HG03097 (cell line): ENCODE measurements around the gene OXCT1.

Experiments
- ATAC-seq: cut with Tn5 transposase; IDR thresholded peaks from one replicate; pipeline ENCODE4 v1.9.1; 2021; ENCODE audit not compliant: unreplicated experiment, low FRiP score

The OXCT1 gene

GRCh38 chr5:41869724-41870626, at the start of gene OXCT1:
OXCT1 (minus strand) TSS chr5:41870425; CDS start chr5:41870358, 67 bp downstream.
- peak; percentile 88 for ATAC-seq

GRCh38 chr5:41918105-41918504, 47.9 kb upstream of the OXCT1 start:
- ATAC-seq = no peak

DNA sequence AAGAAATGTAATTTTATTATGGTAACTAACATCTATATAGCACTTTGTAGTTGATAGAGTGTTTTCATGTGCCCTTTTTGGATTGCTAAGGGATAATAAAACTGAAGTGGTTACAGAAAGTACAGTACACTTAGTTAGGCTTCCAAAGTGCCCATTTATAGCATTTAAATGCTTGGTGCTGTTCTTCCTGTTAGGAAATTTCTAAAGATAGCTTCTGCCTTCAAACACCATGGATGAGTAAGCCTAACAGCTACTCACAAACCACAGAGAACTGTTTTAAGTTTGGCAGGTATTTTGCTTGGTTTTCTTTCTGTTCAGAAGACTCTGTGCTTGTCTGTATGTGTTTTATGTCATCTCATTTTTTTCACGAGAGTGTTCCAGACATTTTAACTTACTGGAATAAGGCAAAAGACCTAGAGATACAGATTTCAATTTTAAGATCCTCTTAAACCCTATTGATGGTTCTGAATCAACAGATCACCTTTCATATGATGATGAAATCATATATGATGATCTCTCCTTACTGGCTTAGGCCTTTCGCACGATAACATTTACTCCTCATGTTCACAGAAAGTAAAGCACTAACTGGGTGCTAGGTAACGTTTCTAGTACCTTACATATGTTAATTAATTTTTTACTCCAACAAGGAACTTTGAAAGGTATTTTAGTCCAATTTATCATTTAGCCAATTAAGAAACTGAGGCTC, 38.3 kb upstream of the OXCT1 start:
- no peak for ATAC-seq

DNA sequence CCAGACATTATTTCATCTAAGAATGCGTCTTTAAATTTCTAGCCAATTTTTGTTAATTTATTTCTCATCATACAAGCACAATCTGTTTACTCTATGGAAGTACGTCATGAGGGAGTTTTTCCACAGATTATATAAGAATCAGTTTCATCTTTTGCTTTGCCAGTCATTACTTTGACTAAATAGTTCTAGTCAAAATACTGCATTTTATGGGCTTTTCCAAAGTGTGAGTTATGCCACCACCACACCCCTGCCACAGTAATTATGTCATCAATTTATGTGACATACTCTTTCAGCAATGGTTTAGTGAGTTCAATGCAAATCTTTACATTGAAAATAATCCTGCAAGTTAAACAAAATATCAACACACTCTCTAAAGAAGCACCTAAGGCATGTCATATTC, 35.9 kb upstream of the OXCT1 start:
- no peak for ATAC-seq

DNA sequence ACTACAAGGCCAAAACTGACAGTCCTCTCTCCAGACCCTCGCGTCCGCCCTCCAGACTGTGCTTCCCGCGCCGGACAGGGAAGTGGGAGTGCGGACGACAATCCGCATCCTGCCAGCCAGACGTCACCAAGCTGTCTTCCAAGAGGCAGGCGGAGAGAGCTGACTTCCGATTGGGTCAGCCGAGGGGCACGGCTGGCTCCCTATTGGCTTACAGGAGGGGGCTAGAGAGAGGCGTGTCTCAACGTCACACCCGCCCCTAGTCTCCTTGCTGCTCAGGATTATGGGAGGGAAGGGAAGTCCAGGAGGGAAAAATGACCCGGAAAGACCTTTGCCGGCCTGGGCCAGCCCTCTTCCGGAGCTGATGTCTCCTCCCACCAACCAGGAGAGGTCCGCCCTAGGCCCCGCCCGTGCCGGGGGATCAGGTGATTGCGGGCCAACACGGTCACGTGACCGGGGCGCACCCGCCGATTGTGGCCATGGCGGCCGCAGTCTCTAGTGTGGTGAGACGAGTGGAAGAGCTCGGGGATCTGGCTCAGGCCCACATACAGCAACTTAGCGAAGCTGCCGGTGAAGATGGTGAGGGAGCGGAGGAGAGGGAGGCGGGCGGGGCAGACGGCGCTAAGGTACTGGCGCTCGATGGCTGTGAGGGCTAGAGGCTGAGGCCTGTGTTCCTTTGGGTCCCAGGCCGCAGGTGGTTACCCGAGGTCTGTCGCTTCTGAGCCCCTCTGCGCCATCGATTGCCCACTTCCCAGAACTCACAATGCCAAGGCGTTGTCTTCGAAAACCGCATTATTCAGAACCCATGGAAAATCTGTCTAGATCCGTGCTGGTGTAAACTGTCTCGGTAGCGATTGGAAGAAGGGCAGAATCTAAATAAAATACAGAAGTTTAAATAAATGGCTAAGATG, 33.9 kb upstream of the OXCT1 start, which contains the start of gene RIMOC1:
TSS of gene RIMOC1 (plus strand) at position 453 of the 908 bp plus-strand sequence. CDS start at position 477, 24 bp downstream.
- ATAC-seq = peak; percentile 99

DNA sequence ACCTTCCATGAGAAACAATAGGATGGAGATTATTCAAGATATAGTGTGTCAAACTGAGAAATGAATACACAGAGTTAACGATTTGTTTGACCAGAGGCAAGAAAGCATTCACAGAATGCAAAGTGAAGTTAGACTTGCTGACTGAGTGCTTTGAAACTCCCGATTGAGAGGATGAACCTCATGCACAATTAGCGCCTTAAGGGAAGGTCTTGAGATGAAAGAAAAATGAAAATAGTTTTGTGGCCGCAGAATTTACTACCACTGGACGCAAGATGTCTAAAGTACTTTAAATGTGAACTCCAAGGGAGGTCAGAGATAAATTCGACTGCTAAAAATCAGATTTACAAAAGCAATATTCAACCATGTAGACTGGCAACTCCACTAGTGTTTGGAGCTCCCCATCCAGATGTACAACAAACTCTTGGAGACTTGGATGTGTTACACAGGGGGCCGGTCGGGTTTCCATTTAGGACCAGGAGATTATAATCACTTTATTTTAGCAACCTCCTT, 33.2 kb upstream of the OXCT1 start:
- ATAC-seq = no peak

DNA sequence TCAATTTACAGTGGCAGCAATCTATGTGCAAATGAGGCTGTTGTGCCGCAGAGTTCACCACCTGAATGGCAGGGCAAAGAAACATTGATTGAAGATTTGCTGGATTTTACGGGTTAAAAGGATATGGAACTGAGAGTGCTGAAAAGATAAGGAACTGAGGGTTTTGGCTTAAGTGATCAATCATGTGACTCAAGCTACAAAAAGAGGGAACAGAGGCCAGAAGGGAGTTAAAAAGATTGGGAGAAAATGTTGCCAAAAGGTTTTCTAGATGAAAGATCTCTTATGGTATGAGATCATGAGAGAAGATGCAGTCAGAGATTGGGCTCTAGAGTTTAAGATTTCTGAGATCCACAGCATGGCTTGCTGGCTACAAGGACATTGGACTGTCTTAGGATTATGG, 26.0 kb upstream of the OXCT1 start:
- ATAC-seq = no peak

GRCh38 chr5:41893074-41893851, 23.0 kb upstream of the OXCT1 start:
- no peak for ATAC-seq

DNA sequence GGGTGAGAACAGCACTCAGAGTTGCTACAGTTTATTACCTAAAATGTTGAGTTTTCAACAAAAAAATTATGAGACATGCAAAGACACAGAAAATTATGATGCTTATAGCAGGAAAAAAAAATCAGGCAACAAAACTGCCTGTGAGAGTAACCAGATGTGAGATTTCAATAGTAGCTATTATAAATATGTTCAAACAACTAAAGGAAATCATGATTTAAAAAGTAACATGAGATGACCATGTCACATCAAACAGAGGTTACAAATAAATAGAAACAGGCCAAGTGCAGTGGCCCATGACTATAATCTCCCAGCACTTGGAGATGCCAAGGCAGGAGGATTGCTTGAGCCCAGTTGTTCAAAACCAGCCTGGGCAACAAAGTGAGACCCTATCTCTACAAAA, 21.8 kb upstream of the OXCT1 start:
- ATAC-seq = no peak

- ATAC-seq = peak; percentile 41
These were observed 21.0 kb upstream of the OXCT1 start for GRCh38 chr5:41891066-41891707.

GRCh38 chr5:41885286-41885685, 15.1 kb upstream of the OXCT1 start:
- ATAC-seq = no peak

DNA sequence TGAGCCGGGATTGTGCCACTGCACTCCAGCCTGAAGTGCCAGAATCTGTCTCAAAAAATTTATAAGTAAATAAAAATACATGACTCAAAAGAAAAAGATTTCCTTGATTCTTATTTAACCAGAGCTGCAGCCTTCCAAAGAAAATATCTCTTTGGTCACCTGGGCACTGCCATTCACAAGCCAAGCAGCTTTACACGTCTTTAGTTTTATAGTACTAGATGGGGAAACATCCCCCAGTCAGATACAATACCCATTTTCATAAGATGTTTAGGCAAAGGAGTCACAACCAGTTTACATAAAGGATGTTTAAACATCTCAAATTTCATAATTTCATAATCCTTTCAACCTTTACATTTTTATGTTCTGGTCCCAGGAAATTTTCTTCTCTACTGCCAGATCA, 13.7 kb upstream of the OXCT1 start:
- no peak for ATAC-seq

DNA sequence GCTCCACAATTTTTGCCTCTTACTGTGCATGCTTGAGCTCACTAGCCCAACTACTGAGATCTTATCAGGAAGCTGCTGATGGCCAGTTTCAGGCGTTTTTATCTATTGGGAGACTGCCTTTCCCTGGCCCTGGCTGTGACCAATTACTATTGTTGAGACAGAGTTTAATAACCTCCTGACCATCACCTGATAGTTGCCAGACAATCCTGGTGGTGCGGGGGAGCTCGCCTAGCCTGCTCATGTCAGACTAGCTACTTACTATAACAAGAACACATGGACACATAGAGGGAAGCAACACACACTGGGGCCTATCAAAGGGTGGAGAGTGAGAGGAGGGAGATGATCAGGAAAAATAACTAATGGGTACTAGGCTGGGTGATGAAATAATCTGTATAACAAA, 13.0 kb upstream of the OXCT1 start:
- ATAC-seq = no peak

DNA sequence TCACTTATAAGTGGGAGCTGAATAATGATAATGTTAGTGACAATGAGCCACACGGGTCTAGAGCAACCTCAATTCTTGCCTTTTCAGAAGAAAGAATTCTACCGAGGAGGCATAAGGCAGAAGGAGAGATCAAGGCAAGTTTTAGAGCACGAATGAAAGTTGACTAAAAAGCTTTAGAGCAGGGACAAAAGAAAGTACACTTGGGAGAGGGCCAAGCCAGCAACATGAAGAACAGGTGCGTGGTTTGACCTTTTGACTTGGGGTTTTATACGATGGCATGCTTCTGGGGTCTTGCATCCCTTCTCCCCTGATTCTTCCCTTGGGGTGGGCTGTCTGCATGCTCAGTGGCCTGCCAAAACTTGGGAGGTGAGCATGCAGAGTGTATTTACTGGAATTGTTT, 12.5 kb upstream of the OXCT1 start:
- ATAC-seq = no peak

DNA sequence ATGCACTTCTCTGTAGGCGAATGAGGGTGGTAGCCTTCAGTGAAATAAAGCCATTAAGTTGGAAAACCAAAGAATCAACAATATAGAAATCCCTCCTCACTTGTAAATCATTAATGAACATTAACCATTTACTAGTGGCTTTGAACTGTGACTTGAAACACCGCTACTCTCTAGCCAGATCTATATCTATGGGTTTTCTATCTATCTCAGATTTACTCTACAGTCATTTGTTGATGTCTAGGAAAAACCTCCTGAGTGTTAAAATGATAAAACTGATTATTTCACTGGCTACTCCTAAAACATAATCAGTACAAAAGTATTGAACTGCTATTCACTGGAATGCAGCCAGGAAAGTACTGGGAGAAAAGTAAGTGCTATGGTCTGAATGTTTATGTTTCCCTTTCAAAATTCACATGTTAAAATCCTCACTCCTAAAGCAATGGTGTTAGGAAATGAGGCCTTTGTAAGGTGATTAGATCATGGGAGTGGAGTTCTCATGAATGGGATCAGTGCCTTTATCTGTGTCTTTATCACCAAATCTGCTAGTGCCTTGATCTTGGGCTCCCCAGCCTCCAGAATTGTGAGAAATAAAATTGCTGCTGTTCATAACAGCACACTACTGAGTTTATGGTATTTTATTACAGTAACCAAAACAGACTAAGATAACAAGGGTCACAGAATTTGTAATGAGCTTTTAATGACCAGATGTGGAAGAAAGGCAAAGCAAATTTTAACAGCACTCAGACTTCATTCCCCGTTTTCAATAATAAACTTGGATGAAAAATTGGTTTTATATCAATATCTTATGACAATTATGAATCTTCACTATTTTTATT, 8.6 kb upstream of the OXCT1 start:
- peak; percentile 66 for ATAC-seq

GRCh38 chr5:41878173-41878572, 7.9 kb upstream of the OXCT1 start:
- peak; percentile 34 for ATAC-seq

- ATAC-seq = no peak
These were observed 7.2 kb upstream of the OXCT1 start for GRCh38 chr5:41877408-41877807.

DNA sequence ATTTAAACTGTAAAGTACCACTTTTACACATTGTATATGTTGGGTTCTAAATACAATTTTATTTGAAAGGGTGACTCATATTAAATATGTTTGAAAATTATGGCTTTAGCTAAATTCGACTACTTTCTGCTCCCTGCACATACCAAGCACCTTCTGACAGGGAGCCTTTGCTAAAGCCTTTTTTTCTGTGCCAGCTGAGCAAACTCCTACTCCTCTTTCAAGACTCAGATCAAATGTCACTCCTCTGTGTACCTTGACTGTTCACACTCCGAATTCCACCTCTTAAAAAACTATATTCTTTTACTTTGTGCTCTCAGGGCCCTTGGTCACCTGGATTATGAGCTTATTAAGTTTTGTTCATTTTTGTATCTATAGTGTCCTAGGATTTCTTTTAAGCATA, 6.5 kb upstream of the OXCT1 start:
- no peak for ATAC-seq
